ENCODE measurements around the gene TXNRD1.

Gene TXNRD1

GRCh38 chr12:104280717-104281458 lies 65.3 kb downstream of the TXNRD1 start:
- no peak overlapping the region for H3K27ac ChIP-seq
- no peak for TF ChIP-seq ZFX (IDR thresholded peaks at IDR 0.05; ENCODE audit: borderline replicate concordance)
- TF ChIP-seq, protein P1, sequence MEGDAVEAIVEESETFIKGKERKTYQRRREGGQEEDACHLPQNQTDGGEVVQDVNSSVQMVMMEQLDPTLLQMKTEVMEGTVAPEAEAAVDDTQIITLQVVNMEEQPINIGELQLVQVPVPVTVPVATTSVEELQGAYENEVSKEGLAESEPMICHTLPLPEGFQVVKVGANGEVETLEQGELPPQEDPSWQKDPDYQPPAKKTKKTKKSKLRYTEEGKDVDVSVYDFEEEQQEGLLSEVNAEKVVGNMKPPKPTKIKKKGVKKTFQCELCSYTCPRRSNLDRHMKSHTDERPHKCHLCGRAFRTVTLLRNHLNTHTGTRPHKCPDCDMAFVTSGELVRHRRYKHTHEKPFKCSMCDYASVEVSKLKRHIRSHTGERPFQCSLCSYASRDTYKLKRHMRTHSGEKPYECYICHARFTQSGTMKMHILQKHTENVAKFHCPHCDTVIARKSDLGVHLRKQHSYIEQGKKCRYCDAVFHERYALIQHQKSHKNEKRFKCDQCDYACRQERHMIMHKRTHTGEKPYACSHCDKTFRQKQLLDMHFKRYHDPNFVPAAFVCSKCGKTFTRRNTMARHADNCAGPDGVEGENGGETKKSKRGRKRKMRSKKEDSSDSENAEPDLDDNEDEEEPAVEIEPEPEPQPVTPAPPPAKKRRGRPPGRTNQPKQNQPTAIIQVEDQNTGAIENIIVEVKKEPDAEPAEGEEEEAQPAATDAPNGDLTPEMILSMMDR (IDR thresholded peaks at IDR 0.05): no peak

- TF ChIP-seq ZFX (IDR thresholded peaks at IDR 0.05; ENCODE audit: borderline replicate concordance): no peak
- TF ChIP-seq, protein P1 (IDR thresholded peaks at IDR 0.05): no peak
- H3K27ac ChIP-seq: no peak overlapping the region
Measured at GRCh38 chr12:104281636-104282035, 66.1 kb downstream of the TXNRD1 start.

- TF ChIP-seq, protein P1 (IDR thresholded peaks at IDR 0.05): no peak
- no peak for TF ChIP-seq ZFX (IDR thresholded peaks at IDR 0.05; ENCODE audit: borderline replicate concordance)
- H3K27ac ChIP-seq: no peak overlapping the region
Measured at GRCh38 chr12:104282109-104282508, 66.5 kb downstream of the TXNRD1 start.

DNA sequence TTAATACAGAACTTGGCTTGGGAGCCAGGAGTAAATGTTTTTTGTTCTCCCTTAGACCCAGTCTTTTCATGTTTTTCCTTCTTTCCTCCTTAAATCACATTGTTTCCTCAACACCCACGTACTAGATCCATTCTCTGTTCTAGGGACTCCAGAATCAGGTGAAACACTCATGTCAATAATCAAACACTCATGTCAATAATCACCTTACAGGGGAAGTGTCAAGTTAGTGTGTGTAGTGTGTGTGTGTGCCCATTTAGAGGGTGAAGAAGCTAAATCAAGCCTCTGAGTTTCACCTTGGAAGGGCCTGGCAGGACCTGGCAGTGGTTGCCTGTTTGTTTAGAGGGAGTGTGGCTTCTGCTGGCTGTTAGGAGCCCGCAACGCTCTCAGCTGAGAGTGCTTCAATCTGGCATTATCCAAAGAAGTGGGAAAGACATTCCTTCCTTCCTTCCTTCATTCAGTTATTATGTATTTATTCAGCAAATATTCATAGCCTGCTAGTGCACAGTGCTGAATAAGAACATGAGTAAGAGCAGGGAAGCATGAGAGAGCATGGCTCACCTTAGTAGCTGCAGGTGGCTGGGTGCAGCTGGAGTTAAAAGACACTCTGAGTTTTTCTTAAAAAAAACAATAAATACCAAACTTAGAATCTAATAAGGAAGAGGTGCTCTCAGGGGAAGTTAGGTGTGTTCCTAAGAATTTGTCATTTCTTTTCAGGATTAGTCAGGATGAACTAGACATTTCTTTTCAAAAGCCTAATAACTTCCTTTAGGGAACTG lies 70.3 kb downstream of the TXNRD1 start:
- no peak for TF ChIP-seq ZFX (IDR thresholded peaks at IDR 0.05; ENCODE audit: borderline replicate concordance)
- TF ChIP-seq, protein P1 (IDR thresholded peaks at IDR 0.05): no peak
- H3K27ac ChIP-seq: peak overlapping the region; percentile 99

DNA sequence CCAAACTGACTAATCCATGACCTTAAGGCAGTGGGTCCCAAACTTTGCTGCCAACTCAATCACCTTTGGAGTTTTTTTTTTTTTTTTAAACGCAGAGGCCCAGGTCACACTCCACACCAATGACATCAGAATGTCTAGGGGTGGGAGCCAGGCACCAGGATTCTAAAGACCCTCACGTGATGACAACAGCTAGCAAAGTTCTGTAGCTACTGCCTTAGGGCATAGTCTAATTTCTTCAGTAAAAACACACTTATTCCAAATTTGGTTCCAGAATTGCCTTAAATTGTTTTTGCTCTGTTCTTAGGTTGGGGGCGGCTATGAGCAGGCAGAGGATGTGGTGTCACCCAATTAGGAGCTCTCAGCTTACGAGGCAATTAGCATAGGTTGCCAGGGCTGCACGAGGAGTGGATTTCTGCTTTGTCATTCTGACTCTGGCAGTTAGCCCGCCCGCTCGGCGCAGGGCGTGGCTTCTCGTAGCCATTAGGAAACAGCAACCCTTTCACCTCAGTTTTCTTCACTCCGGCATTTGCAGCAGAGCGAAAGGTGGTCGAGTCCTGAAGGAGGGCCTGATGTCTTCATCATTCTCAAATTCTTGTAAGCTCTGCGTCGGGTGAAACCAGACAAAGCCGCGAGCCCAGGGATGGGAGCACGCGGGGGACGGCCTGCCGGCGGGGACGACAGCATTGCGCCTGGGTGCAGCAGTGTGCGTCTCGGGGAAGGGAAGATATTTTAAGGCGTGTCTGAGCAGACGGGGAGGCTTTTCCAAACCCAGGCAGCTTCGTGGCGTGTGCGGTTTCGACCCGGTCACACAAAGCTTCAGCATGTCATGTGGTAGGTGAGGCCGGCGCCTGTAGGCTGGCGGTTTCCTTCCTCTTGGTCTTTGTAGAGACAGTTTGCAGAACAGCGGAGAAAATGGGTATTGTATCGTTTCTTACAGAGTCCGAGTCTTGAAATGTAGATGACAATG lies 71.2 kb downstream of the TXNRD1 start:
- H3K27ac ChIP-seq: peak overlapping the region; percentile 99
- no peak for TF ChIP-seq ZFX (IDR thresholded peaks at IDR 0.05; ENCODE audit: borderline replicate concordance)
- TF ChIP-seq, protein P1 (IDR thresholded peaks at IDR 0.05): 0 out of 2 replicates have a peak, but pooled peaks have one; percentile 12

GRCh38 chr12:104288635-104289274 lies 73.2 kb downstream of the TXNRD1 start:
- TF ChIP-seq, protein P1 (IDR thresholded peaks at IDR 0.05): peak; percentile 26; the same call in 1 of the 2 replicates
- TF ChIP-seq ZFX (IDR thresholded peaks at IDR 0.05; ENCODE audit: borderline replicate concordance): no peak
- H3K27ac ChIP-seq: peak overlapping the region; percentile 99
